HCT116 (cell line): Measurements from ENCODE around the gene NKX1-1. TPM values are rescaled to one million over a fixed set of nuclear protein-coding genes. Genes with fewer than 3 reads are reported as not detected.

Source experiments
- ATAC-seq: fragments of 200-7000 bp; cut with Tn5 transposase; 2 replicates; pipeline ENCODE4 v1.9.1; 2020; ENCODE audit warnings: mild to moderate bottlenecking, moderate library complexity
- BruUV-seq: library from RNA; stranded (reverse); fragments of 400-500 nt; replicated peaks from 2 replicates; lab custom pipeline; 2021; lab: Mats Ljungman, UMichigan
- CTCF ChIA-PET: fragments of 300-600 bp; sonication (Branson Sonifier 250); formaldehyde crosslinking; loops from one replicate; lab custom pipeline; 2021; ENCODE audit warnings: antibody characterized with exemption; lab: Charles Lee
- POLR2A ChIA-PET: fragments of 300-600, 350-600 bp; sonication (Branson Sonifier 250); formaldehyde crosslinking; loops from one replicate; lab custom pipeline; 2021; ENCODE audit warnings: antibody characterized with exemption; lab: Charles Lee
- RAD21 ChIA-PET, 2 experiments: fragments of 300-600 bp; sonication (Branson Sonifier 250); formaldehyde crosslinking; loops; one replicate each; lab custom pipeline; 2023; ENCODE audit warnings: low total read pairs in 2 of 2; ENCODE audit not compliant: uncharacterized antibody in 2 of 2, unreplicated experiment in 2 of 2, low non-redundant PET in 1 of 2; lab: Charles Lee
- DNase-seq: peaks from one replicate; pipeline ENCODE4 v3.0.0-alpha.2; 2010; ENCODE audit warnings: low read depth, low spot score
- H2AFZ ChIP-seq: fragments of 200-600 bp; shearing (Covaris generic), sonication (generic); 2 replicates; pipeline ENCODE4 v1.6.1; 2017; ENCODE audit warnings: low read depth, mixed run types, mixed read lengths, antibody characterized with exemption, low read length; ENCODE audit not compliant: poor library complexity, severe bottlenecking
- H3K27ac ChIP-seq: 2 replicates; pipeline ENCODE4 v1.5.1; 2012; ENCODE audit warnings: low read depth, low read length
- H3K27me3 ChIP-seq: fragments of 200-600 bp; sonication (generic); 2 replicates; pipeline ENCODE4 v1.6.1; 2016; ENCODE audit warnings: mixed run types, low read length, mixed read lengths; ENCODE audit not compliant: insufficient read depth
- H3K36me3 ChIP-seq, 2 experiments: fragments of 200-500 bp in 1 of 2; fragments of 200-600 bp in 1 of 2; sonication (Bioruptor generic) in 1 of 2; sonication (generic) in 1 of 2; 2 replicates each; pipeline versions ENCODE4 v1.5.1 to v1.6.1; 2014 to 2016; ENCODE audit warnings: low read length in 2 of 2, inconsistent platforms in 1 of 2, mixed read lengths in 1 of 2, mixed run types in 1 of 2; ENCODE audit not compliant: insufficient read depth in 2 of 2, control insufficient read depth in 1 of 2
- H3K4me1 ChIP-seq, 2 experiments: fragments of 200-600 bp in 1 of 2; sonication (generic) in 1 of 2; 2 replicates each; pipeline versions ENCODE4 v1.5.1 to v1.6.1; 2012 to 2017; ENCODE audit warnings: low read length in 2 of 2, inconsistent platforms in 1 of 2, mild to moderate bottlenecking in 1 of 2, mixed read lengths in 1 of 2, mixed run types in 1 of 2, moderate library complexity in 1 of 2; ENCODE audit not compliant: insufficient read depth in 2 of 2, control insufficient read depth in 1 of 2
- H3K4me2 ChIP-seq: fragments of 200-600 bp; sonication (generic); 2 replicates; pipeline ENCODE4 v1.6.1; 2017; ENCODE audit warnings: mixed run types, low read length, mixed read lengths
- H3K4me3 ChIP-seq, 2 experiments: fragments of 200-600 bp in 1 of 2; sonication (generic) in 1 of 2; replicated peaks in 1 of 2; 2 replicates each; pipeline ENCODE4 v1.5.1; 2011 to 2016; ENCODE audit warnings: low read length in 2 of 2, control low read depth in 1 of 2, low read depth in 1 of 2, mild to moderate bottlenecking in 1 of 2, mixed read lengths in 1 of 2, mixed run types in 1 of 2
- H3K79me2 ChIP-seq: fragments of 200-600 bp; sonication (generic); 2 replicates; pipeline ENCODE4 v1.6.1; 2017; ENCODE audit warnings: mild to moderate bottlenecking, mixed run types, low read length, moderate library complexity, mixed read lengths; ENCODE audit not compliant: insufficient read depth
- H3K9ac ChIP-seq: fragments of 200-600 bp; sonication (generic); 2 replicates; pipeline ENCODE4 v1.6.1; 2016; ENCODE audit warnings: low read length, mixed read lengths
- H3K9me2 ChIP-seq: fragments of 200-600 bp; sonication (generic), shearing (Covaris generic); 2 replicates; pipeline ENCODE4 v1.6.1; 2017; ENCODE audit warnings: mixed run types, mild to moderate bottlenecking, moderate library complexity; ENCODE audit not compliant: insufficient read depth
- H3K9me3 ChIP-seq, 2 experiments: fragments of 200-500 bp in 1 of 2; fragments of 200-600 bp in 1 of 2; sonication (Bioruptor generic) in 1 of 2; sonication (generic) in 1 of 2; 2 replicates each; pipeline ENCODE4 v1.6.1; 2014 to 2017; ENCODE audit warnings: low read length in 2 of 2, mixed read lengths in 2 of 2, inconsistent platforms in 1 of 2, low read depth in 1 of 2, mild to moderate bottlenecking in 1 of 2, mixed run types in 1 of 2, moderate library complexity in 1 of 2; ENCODE audit not compliant: control insufficient read depth in 1 of 2, insufficient read depth in 1 of 2
- H4K20me1 ChIP-seq: fragments of 200-600 bp; sonication (generic), shearing (Covaris generic); 2 replicates; pipeline ENCODE4 v1.6.1; 2017; ENCODE audit warnings: mixed run types, mild to moderate bottlenecking, moderate library complexity; ENCODE audit not compliant: insufficient read depth
- CBX3 ChIP-seq: IDR thresholded peaks from 2 replicates; pipeline ENCODE4 v1.6.1; 2012; ENCODE audit warnings: low read depth
- CEBPB ChIP-seq: IDR thresholded peaks from 2 replicates; pipeline ENCODE4 v1.6.1; 2012; ENCODE audit warnings: low read depth
- EGR1 ChIP-seq: IDR thresholded peaks from 2 replicates; pipeline ENCODE4 v1.6.1; 2012; ENCODE audit warnings: low read depth
- EZH2 ChIP-seq: fragments of 200-600 bp; sonication (generic); IDR thresholded peaks from 2 replicates; pipeline ENCODE4 v1.6.1; 2017; ENCODE audit warnings: antibody characterized with exemption, mixed run types
- EZH2phosphoT487 ChIP-seq: fragments of 200-600 bp; IDR thresholded peaks from 2 replicates; pipeline ENCODE4 v1.6.1; 2018; ENCODE audit warnings: antibody characterized with exemption, borderline replicate concordance
- FOSL1 ChIP-seq: IDR thresholded peaks from 2 replicates; pipeline ENCODE4 v1.6.1; 2012; ENCODE audit warnings: low read depth
- JUND ChIP-seq: IDR thresholded peaks from 2 replicates; pipeline ENCODE4 v1.6.1; 2012
- POLR2AphosphoS5 ChIP-seq: IDR thresholded peaks from 2 replicates; pipeline ENCODE4 v1.6.1; 2011; ENCODE audit warnings: mild to moderate bottlenecking, low read depth, low read length, moderate library complexity
- RAD21 ChIP-seq: IDR thresholded peaks from 2 replicates; pipeline ENCODE4 v1.6.1; 2012; ENCODE audit warnings: low read depth, mild to moderate bottlenecking
- SP1 ChIP-seq: IDR thresholded peaks from 2 replicates; pipeline ENCODE4 v1.6.1; 2012; ENCODE audit warnings: low read depth
- SRF ChIP-seq: IDR thresholded peaks from 2 replicates; pipeline ENCODE4 v1.6.1; 2012; ENCODE audit warnings: low read depth
- TCF7L2 ChIP-seq: IDR thresholded peaks from 2 replicates; pipeline ENCODE4 v1.7.0; 2011; ENCODE audit warnings: borderline replicate concordance, inconsistent platforms; ENCODE audit not compliant: insufficient read depth, insufficient read length; ENCODE audit errors: extremely low read depth
- YY1 ChIP-seq: IDR thresholded peaks from 2 replicates; pipeline ENCODE4 v1.6.1; 2011; ENCODE audit warnings: low read length, low read depth, moderate library complexity, mild to moderate bottlenecking; ENCODE audit not compliant: insufficient replicate concordance; ENCODE audit errors: extremely low read depth
- intact Hi-C: fragments of 100-400 bp; cut with micrococcal nuclease; formaldehyde crosslinking; loops from 2 replicates; pipeline ENCODE4 v1.10.0; 2022
- total RNA-seq: library from RNA; stranded (reverse); gene quantifications from one replicate; pipeline ENCODE4 v1.2.1, GENCODE V29; 2021; ENCODE audit not compliant: unreplicated experiment
- TF ChIP-seq, protein P1 (sequence below), 3 experiments: fragments of 200-600 bp in 1 of 3; sonication (generic) in 1 of 3; IDR thresholded peaks in 2 of 3; conservative IDR thresholded peaks in 1 of 3; 2 replicates each; pipeline ENCODE4 v1.5.1; 2012 to 2017; ENCODE audit warnings: low read depth in 2 of 3, low read length in 2 of 3, antibody characterized with exemption in 1 of 3, borderline replicate concordance in 1 of 3, control low read depth in 1 of 3, mild to moderate bottlenecking in 1 of 3, mixed read lengths in 1 of 3, mixed run types in 1 of 3, moderate library complexity in 1 of 3; ENCODE audit not compliant: insufficient read depth in 1 of 3
- TF ChIP-seq, protein P2 (sequence below): IDR thresholded peaks from 2 replicates; pipeline ENCODE4 v1.6.1; 2012
- TF ChIP-seq, protein P3 (sequence below): IDR thresholded peaks from 2 replicates; pipeline ENCODE4 v1.6.1; 2012

The NKX1-1 gene
- total RNA-seq, 1 experiment from 2014 or later: not detected

DNA sequence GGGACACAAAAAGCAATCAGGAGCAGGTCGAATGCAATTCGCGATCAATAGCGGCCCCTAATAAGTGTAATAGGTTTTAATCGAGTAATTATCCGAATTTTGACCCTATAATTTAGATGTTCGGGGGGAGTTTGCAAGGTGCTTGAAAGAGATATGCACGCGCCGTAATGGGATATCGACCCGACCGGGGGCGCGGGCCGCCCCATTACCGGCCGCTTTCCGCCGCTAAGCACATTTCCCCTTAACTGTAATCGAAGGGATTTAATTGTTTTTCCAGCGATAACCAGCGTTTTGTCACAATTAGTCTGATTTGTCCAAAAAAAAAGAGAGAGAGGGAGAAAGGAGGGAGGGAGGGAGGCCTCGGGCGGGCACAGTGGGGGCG is 997 bp downstream of the NKX1-1 start:
- no peak for DNase-seq
- TF ChIP-seq, protein P1, sequence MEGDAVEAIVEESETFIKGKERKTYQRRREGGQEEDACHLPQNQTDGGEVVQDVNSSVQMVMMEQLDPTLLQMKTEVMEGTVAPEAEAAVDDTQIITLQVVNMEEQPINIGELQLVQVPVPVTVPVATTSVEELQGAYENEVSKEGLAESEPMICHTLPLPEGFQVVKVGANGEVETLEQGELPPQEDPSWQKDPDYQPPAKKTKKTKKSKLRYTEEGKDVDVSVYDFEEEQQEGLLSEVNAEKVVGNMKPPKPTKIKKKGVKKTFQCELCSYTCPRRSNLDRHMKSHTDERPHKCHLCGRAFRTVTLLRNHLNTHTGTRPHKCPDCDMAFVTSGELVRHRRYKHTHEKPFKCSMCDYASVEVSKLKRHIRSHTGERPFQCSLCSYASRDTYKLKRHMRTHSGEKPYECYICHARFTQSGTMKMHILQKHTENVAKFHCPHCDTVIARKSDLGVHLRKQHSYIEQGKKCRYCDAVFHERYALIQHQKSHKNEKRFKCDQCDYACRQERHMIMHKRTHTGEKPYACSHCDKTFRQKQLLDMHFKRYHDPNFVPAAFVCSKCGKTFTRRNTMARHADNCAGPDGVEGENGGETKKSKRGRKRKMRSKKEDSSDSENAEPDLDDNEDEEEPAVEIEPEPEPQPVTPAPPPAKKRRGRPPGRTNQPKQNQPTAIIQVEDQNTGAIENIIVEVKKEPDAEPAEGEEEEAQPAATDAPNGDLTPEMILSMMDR (IDR thresholded peaks at IDR 0.05 in 2 of 3, conservative IDR thresholded peaks at IDR 0.05 in 1 of 3; ENCODE audit: borderline replicate concordance in 1 of 3, insufficient read depth in 1 of 3, low read depth in 2 of 3, low read length in 2 of 3): no peak
- no peak for TF ChIP-seq CEBPB
- TF ChIP-seq YY1: no peak
- no peaks in the 10 kb centered on the region for H3K27me3 ChIP-seq
- H2AFZ ChIP-seq: no peak overlapping the region
- H3K79me2 ChIP-seq: no peaks in the 10 kb centered on the region
- H3K9me3 ChIP-seq: no peaks in the 10 kb centered on the region; a peak in 1 of 4 replicates
- intact Hi-C loops: no loop called here
- ChIA-PET POLR2A (no interaction called here), RAD21 (no interaction called here), CTCF (no interaction called here)
- no peaks in the 10 kb centered on the region for H3K9me2 ChIP-seq
- no peak overlapping the region for H3K9ac ChIP-seq
- H3K4me2 ChIP-seq: no peak overlapping the region
- ATAC-seq: no peak
- BruUV-seq: no TSS peak
- no peak overlapping the region for H3K27ac ChIP-seq
- H3K36me3 ChIP-seq: no peaks in the 10 kb centered on the region
- no peaks in the 10 kb centered on the region for H3K4me1 ChIP-seq
- H4K20me1 ChIP-seq: no peaks in the 10 kb centered on the region
- no peak overlapping the region for H3K4me3 ChIP-seq

DNA sequence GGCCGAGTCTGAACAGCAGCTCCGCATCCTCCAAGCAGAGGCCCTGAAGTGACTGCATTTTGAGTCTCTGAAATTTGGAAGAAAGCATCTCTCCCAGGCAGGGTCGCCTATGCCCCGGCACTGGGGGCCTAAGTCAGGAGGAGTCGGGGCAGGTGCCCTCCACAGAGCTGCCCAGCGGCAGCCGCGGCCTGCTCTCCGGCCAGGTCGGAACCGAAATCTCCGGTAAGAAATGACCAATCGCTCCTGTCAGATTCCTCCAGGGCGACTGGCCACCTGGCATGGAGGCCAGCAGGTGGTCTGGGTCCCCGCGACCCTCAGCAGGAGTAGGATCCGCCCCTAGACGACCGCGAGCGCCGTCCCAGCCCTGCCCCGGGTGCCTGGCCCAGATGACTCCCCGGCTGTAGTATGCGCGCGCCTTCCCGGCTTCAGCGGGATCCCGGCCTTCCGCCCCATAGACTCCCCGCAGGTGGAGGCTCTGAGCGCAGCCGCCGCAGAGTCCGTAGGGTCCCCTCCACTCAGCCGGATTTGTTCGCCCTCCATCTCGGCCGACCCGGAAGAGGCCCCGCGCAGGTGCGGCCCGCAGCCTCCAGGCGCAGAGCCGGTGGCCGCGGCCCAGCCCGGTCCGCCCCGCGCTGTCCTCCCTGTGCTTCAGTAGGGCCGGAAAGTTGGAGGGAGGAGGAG is 1.5 kb downstream of the NKX1-1 start:
- no peak overlapping the region for H3K4me3 ChIP-seq
- H3K9me3 ChIP-seq: no peaks in the 10 kb centered on the region; a peak in 1 of 4 replicates
- no peaks in the 10 kb centered on the region for H3K27me3 ChIP-seq
- intact Hi-C loops: no loop called here
- TF ChIP-seq, protein P2, sequence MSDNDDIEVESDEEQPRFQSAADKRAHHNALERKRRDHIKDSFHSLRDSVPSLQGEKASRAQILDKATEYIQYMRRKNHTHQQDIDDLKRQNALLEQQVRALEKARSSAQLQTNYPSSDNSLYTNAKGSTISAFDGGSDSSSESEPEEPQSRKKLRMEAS: no peak
- TF ChIP-seq SP1 (no peak), FOSL1 (no peak), SRF (no peak), CEBPB (no peak), RAD21 (no peak), EZH2phosphoT487 (no peak), POLR2AphosphoS5 (no peak), JUND (no peak), TCF7L2 (no peak), EZH2 (no peak), EGR1 (no peak), CBX3 (no peak)
- TF ChIP-seq, protein P3, sequence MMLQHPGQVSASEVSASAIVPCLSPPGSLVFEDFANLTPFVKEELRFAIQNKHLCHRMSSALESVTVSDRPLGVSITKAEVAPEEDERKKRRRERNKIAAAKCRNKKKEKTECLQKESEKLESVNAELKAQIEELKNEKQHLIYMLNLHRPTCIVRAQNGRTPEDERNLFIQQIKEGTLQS: no peak
- ATAC-seq: no peak
- no peak for DNase-seq
- no peak overlapping the region for H3K9ac ChIP-seq
- ChIA-PET RAD21 (no interaction called here), CTCF (no interaction called here), POLR2A (no interaction called here)
- H3K9me2 ChIP-seq: no peaks in the 10 kb centered on the region
- H4K20me1 ChIP-seq: no peaks in the 10 kb centered on the region
- no peaks in the 10 kb centered on the region for H3K36me3 ChIP-seq
- H3K27ac ChIP-seq: no peak overlapping the region
- no peak overlapping the region for H2AFZ ChIP-seq
- no peaks in the 10 kb centered on the region for H3K79me2 ChIP-seq
- H3K4me1 ChIP-seq: no peaks in the 10 kb centered on the region
- H3K4me2 ChIP-seq: no peak overlapping the region
- BruUV-seq: no TSS peak
